ENCODE data around the gene HOXA7. TPM values are rescaled to one million over a fixed set of nuclear protein-coding genes. Genes with fewer than 3 reads are reported as not detected.

Gene HOXA7
- total and polyA plus RNA-seq, 8 donors, result 0.98 to 34.8 (median 1.2) TPM; not detected in 1

- no peak overlapping the region for H3K27ac ChIP-seq
- DNase-seq, result peak in 1 of 2 donors; percentile 23
- no peak for TF ChIP-seq POLR2AphosphoS5 (IDR thresholded peaks at IDR 0.05)
- TF ChIP-seq, protein P1, sequence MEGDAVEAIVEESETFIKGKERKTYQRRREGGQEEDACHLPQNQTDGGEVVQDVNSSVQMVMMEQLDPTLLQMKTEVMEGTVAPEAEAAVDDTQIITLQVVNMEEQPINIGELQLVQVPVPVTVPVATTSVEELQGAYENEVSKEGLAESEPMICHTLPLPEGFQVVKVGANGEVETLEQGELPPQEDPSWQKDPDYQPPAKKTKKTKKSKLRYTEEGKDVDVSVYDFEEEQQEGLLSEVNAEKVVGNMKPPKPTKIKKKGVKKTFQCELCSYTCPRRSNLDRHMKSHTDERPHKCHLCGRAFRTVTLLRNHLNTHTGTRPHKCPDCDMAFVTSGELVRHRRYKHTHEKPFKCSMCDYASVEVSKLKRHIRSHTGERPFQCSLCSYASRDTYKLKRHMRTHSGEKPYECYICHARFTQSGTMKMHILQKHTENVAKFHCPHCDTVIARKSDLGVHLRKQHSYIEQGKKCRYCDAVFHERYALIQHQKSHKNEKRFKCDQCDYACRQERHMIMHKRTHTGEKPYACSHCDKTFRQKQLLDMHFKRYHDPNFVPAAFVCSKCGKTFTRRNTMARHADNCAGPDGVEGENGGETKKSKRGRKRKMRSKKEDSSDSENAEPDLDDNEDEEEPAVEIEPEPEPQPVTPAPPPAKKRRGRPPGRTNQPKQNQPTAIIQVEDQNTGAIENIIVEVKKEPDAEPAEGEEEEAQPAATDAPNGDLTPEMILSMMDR (IDR thresholded peaks at IDR 0.05), result no peak
- intact Hi-C loops (cut with DNase I; ENCODE audit: low total_unique reads), result no loop called here
- no peaks in the 10 kb centered on the region for H3K36me3 ChIP-seq
- WGBS, 5 donors, result 3 to 8% (median 6%) methylated on average over 30 of the region's 30 CpGs
- peak overlapping the region; percentile 18 to 52 (median 40) for H3K4me3 ChIP-seq
- peaks cover 38 to 60% (median 54%) of the 10 kb centered on the region in 4 donors for H3K4me1 ChIP-seq
- peaks cover 73 to 100% (median 95%) of the 10 kb centered on the region in 3 donors for H3K27me3 ChIP-seq
- H3K9me3 ChIP-seq, result peaks cover 0 to 16% (median 0%) of the 10 kb centered on the region in 4 donors
These were observed 27.3 kb upstream of the HOXA7 start for GRCh38 chr7:27183682-27184336.

- no peak overlapping the region for H3K27ac ChIP-seq
- DNase-seq, result peak in 1 of 2 donors; percentile 16
- H3K4me3 ChIP-seq, result peak overlapping the region in 1 of 4 donors; percentile 10
- H3K27me3 ChIP-seq, result peaks cover 65 to 100% (median 93%) of the 10 kb centered on the region in 3 donors
- 9 to 16% (median 12%) methylated on average over 30 to 39 of the region's 39 CpGs for WGBS, 5 donors
- no peaks in the 10 kb centered on the region for H3K36me3 ChIP-seq
- H3K9me3 ChIP-seq, result peaks cover 0 to 9% (median 0%) of the 10 kb centered on the region in 4 donors
- H3K4me1 ChIP-seq, result peaks cover 30 to 53% (median 46%) of the 10 kb centered on the region in 4 donors
- intact Hi-C loops (cut with DNase I; ENCODE audit: low total_unique reads), result no loop called here
- TF ChIP-seq POLR2A (IDR thresholded peaks at IDR 0.05) (no peak), EP300 (IDR thresholded peaks at IDR 0.05) (no peak), POLR2AphosphoS5 (IDR thresholded peaks at IDR 0.05) (no peak)
- TF ChIP-seq, protein P1 (IDR thresholded peaks at IDR 0.05), result no peak
These were observed 26.6 kb upstream of the HOXA7 start for GRCh38 chr7:27182861-27183681.

DNA sequence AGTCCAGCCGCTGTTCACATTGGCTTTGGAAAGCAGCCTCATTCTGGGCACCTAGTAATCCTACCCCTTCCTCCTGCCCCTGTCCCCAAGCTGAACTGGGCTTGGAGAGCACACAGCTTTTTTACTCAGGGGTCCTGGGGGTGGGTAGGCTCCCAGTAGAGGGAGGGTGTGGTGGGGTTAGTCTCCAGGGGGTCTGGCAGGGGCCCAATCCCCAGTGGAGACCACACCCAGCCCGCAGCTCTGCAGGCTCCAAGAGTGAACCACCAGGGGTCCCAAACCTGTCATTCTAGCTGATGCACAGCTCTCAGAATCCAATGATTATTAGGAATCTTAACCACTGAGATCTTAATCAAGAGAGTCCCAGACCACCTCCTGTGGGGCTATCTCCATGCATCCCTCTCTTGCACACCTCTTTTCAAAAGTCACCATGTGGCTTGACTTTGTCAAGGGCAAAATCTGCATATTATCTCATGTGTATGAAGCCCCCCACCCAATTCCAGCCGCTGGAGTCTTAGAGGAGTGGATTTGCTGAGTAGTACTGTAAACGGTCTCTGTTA lies 25.9 kb upstream of the HOXA7 start:
- H3K27ac ChIP-seq, result no peak overlapping the region

More for the DNA sequence above, 25.9 kb upstream of the HOXA7 start:
- DNase-seq, result peak in 1 of 2 donors; percentile 5
- Histone ChIP-seq H3K4me3 (no peak overlapping the region), H3K36me3 (no peaks in the 10 kb centered on the region), H3K4me1 (peaks cover 25 to 46% (median 40%) of the 10 kb centered on the region in 4 donors), H3K9me3 (peaks cover 0 to 6% (median 0%) of the 10 kb centered on the region in 4 donors), H3K27me3 (peaks cover 60 to 100% (median 93%) of the 10 kb centered on the region in 3 donors)
- TF ChIP-seq POLR2A (IDR thresholded peaks at IDR 0.05) (no peak), EP300 (IDR thresholded peaks at IDR 0.05) (no peak), POLR2AphosphoS5 (IDR thresholded peaks at IDR 0.05) (no peak)
- TF ChIP-seq, protein P1 (IDR thresholded peaks at IDR 0.05), result no peak
- WGBS, 5 donors, result 27 to 42% (median 31%) methylated on average over 3 to 4 of the region's 4 CpGs
- intact Hi-C loops (cut with DNase I; ENCODE audit: low total_unique reads), result no loop called here
